Right cardiac atrium (tissue), 5 donors: ENCODE data around the gene RYR2. TPM values are rescaled to one million over a fixed set of nuclear protein-coding genes. Genes with fewer than 3 reads are reported as not detected.

Source experiments
- ATAC-seq, 2 donors: fragments of 200-7000 bp; cut with Tn5 transposase; one replicate each; pipeline versions ENCODE4 v1.8.0 to v1.9.1; 2020; ENCODE audit warnings: moderate library complexity in 2 of 2, mild to moderate bottlenecking in 1 of 2
- DNase-seq, 3 donors: peaks; one replicate each; pipeline ENCODE4 v3.0.0-alpha.2; 2020
- H3K27ac ChIP-seq: one replicate; pipeline ENCODE4 v1.5.1; 2013; ENCODE audit warnings: mild to moderate bottlenecking, low read length, control low read depth, moderate library complexity
- H3K27me3 ChIP-seq: one replicate; pipeline ENCODE4 v1.6.1; 2013; ENCODE audit not compliant: control insufficient read depth, insufficient read depth
- H3K4me1 ChIP-seq: one replicate; pipeline ENCODE4 v1.6.1; 2013; ENCODE audit warnings: low read length; ENCODE audit not compliant: control insufficient read depth, insufficient read depth
- H3K4me3 ChIP-seq: one replicate; pipeline ENCODE4 v1.5.1; 2013; ENCODE audit warnings: low read length, control low read depth
- H3K9me3 ChIP-seq: one replicate; pipeline ENCODE4 v1.6.1; 2013; ENCODE audit warnings: low read length; ENCODE audit not compliant: control insufficient read depth
- WGBS: extraction: QIAGEN DNeasy Blood & Tissue Kit; methylation state at CpG from one replicate; pipeline ENCODE4 v1.1.7; 2013; 5-methylcytosine and 5-hydroxymethylcytosine counted together
- intact Hi-C, 4 donors: fragments of 100-400 bp; cut with DNase I; formaldehyde crosslinking; loops; one replicate each; pipeline versions ENCODE4 v1.11.0 to v1.14.0; 2022 to 2023
- polyA plus RNA-seq: library from polyadenylated mRNA; stranded (reverse); fragments of 200-250 nt; gene quantifications from one replicate; pipeline ENCODE4 v1.2.3, GENCODE V29; 2013
- total RNA-seq, 4 donors: library from RNA; stranded (reverse); fragmentation: NEBNext Ultra II Directional; extraction: Animal tissue kit (Norgen Biotek cat#: 25700); gene quantifications; one replicate each; pipeline ENCODE4 v1.2.1, GENCODE V29; 2021
- donor health status: healthy with polysubstance abuse.
- donor health status: DM: no; HTN: yes; CAD: no.
- donor health status: DM: no; HTN: no; CAD: no.
- donor health status: DM: no; HTN: yes; CAD: no; lungs with severe emphysema.
- donor health status: DM: yes; HTN: yes; CAD: no.

The RYR2 gene
- total and polyA plus RNA-seq, 5 donors, result 166 to 716 (median 487) TPM

- Histone ChIP-seq H3K27ac (no peak overlapping the region), H3K27me3 (no peaks in the 10 kb centered on the region), H3K9me3 (no peaks in the 10 kb centered on the region), H3K4me3 (no peak overlapping the region), H3K4me1 (peaks cover 1% of the 10 kb centered on the region)
- intact Hi-C loops, result loop anchor here in 1 of 4 donors (10.0 kb wide), 1 partner anchor 58 kb away; no protein-coding TSS in a partner anchor
- 75% methylated on average over 4 of the region's 4 CpGs for WGBS
- no peak for ATAC-seq
- DNase-seq, result no peak
These were observed 254.9 kb downstream of the RYR2 start for GRCh38 chr1:237296861-237297260.

- DNase-seq (no peak), ATAC-seq (peak in 1 of 2 donors; percentile 17)
- 71% methylated on average over 7 of the region's 7 CpGs for WGBS
- intact Hi-C loops, result no loop called here
- H3K4me1 ChIP-seq, result peaks cover 1% of the 10 kb centered on the region
- H3K4me3 ChIP-seq, result no peak overlapping the region
- H3K27ac ChIP-seq, result no peak overlapping the region
- H3K9me3 ChIP-seq, result no peaks in the 10 kb centered on the region
- H3K27me3 ChIP-seq, result no peaks in the 10 kb centered on the region
These were observed 258.7 kb downstream of the RYR2 start for GRCh38 chr1:237300642-237301041.

GRCh38 chr1:237303929-237304328 lies 261.9 kb downstream of the RYR2 start:
- H3K4me1 ChIP-seq, result peaks cover 1% of the 10 kb centered on the region
- H3K27ac ChIP-seq, result no peak overlapping the region
- 48% methylated on average over 1 of the region's 1 CpG for WGBS
- no peak for DNase-seq
- no peaks in the 10 kb centered on the region for H3K9me3 ChIP-seq
- ATAC-seq, result peak in 1 of 2 donors; percentile 30
- intact Hi-C loops, result no loop called here
- H3K4me3 ChIP-seq, result no peak overlapping the region
- H3K27me3 ChIP-seq, result no peaks in the 10 kb centered on the region

GRCh38 chr1:237306726-237307125 lies 264.7 kb downstream of the RYR2 start:
- WGBS, result 81% methylated on average over 8 of the region's 8 CpGs
- Histone ChIP-seq H3K27ac (no peak overlapping the region), H3K4me3 (no peak overlapping the region), H3K27me3 (no peaks in the 10 kb centered on the region), H3K9me3 (no peaks in the 10 kb centered on the region), H3K4me1 (no peaks in the 10 kb centered on the region)
- DNase-seq (no peak), ATAC-seq (no peak)
- intact Hi-C loops, result no loop called here

GRCh38 chr1:237309595-237310118 lies 267.7 kb downstream of the RYR2 start:
- 90% methylated on average over 32 of the region's 32 CpGs for WGBS
- no peaks in the 10 kb centered on the region for H3K27me3 ChIP-seq
- no peaks in the 10 kb centered on the region for H3K9me3 ChIP-seq
- H3K4me1 ChIP-seq, result no peaks in the 10 kb centered on the region
- H3K4me3 ChIP-seq, result no peak overlapping the region
- peak; percentile 15 to 61 (median 52) for DNase-seq
- peak; percentile 45 to 57 for ATAC-seq
- no peak overlapping the region for H3K27ac ChIP-seq
- intact Hi-C loops, result no loop called here

GRCh38 chr1:237316352-237316751 lies 274.4 kb downstream of the RYR2 start:
- intact Hi-C loops, result no loop called here
- DNase-seq (no peak), ATAC-seq (no peak)
- Histone ChIP-seq H3K27me3 (no peaks in the 10 kb centered on the region), H3K4me3 (no peak overlapping the region), H3K27ac (no peak overlapping the region), H3K9me3 (no peaks in the 10 kb centered on the region), H3K4me1 (peaks cover 4% of the 10 kb centered on the region)
- WGBS, result 69% methylated on average over 4 of the region's 4 CpGs

GRCh38 chr1:237318748-237319147 lies 276.8 kb downstream of the RYR2 start:
- no peak overlapping the region for H3K4me3 ChIP-seq
- no peak overlapping the region for H3K27ac ChIP-seq
- peaks cover 4% of the 10 kb centered on the region for H3K4me1 ChIP-seq
- intact Hi-C loops, result no loop called here
- WGBS, result 67% methylated on average over 3 of the region's 3 CpGs
- H3K27me3 ChIP-seq, result no peaks in the 10 kb centered on the region
- DNase-seq (no peak), ATAC-seq (no peak)
- H3K9me3 ChIP-seq, result no peaks in the 10 kb centered on the region

GRCh38 chr1:237320890-237321289 lies 278.9 kb downstream of the RYR2 start:
- Histone ChIP-seq H3K4me1 (peaks cover 4% of the 10 kb centered on the region), H3K9me3 (no peaks in the 10 kb centered on the region), H3K27ac (no peak overlapping the region), H3K27me3 (no peaks in the 10 kb centered on the region), H3K4me3 (no peak overlapping the region)
- ATAC-seq, result peak; percentile 10 to 26
- no peak for DNase-seq
- intact Hi-C loops, result no loop called here

- WGBS, result 89% methylated on average over 3 of the region's 3 CpGs
These were observed 282.2 kb downstream of the RYR2 start for GRCh38 chr1:237324226-237324625.

GRCh38 chr1:237327061-237327460 lies 285.1 kb downstream of the RYR2 start:
- DNase-seq, result no peak
- WGBS, result 47% methylated on average over 3 of the region's 3 CpGs
- Histone ChIP-seq H3K4me1 (no peaks in the 10 kb centered on the region), H3K27me3 (no peaks in the 10 kb centered on the region), H3K27ac (no peak overlapping the region), H3K4me3 (no peak overlapping the region), H3K9me3 (no peaks in the 10 kb centered on the region)
- intact Hi-C loops, result no loop called here
- ATAC-seq, result no peak

More at GRCh38 chr1:237324226-237324625, 282.2 kb downstream of the RYR2 start:
- H3K9me3 ChIP-seq, result no peaks in the 10 kb centered on the region
- H3K27me3 ChIP-seq, result no peaks in the 10 kb centered on the region
- H3K27ac ChIP-seq, result no peak overlapping the region
- DNase-seq (no peak), ATAC-seq (no peak)
- intact Hi-C loops, result no loop called here
- H3K4me1 ChIP-seq, result peaks cover 3% of the 10 kb centered on the region
- H3K4me3 ChIP-seq, result no peak overlapping the region

- Histone ChIP-seq H3K4me3 (no peak overlapping the region), H3K27me3 (no peaks in the 10 kb centered on the region), H3K27ac (no peak overlapping the region), H3K4me1 (no peaks in the 10 kb centered on the region), H3K9me3 (no peaks in the 10 kb centered on the region)
- no peak for ATAC-seq
- WGBS, result 70% methylated on average over 3 of the region's 3 CpGs
- intact Hi-C loops, result no loop called here
- DNase-seq, result no peak
These were observed 298.9 kb downstream of the RYR2 start for GRCh38 chr1:237340892-237341291.

GRCh38 chr1:237341391-237341790 lies 299.4 kb downstream of the RYR2 start:
- no peaks in the 10 kb centered on the region for H3K4me1 ChIP-seq
- 70% methylated on average over 3 of the region's 3 CpGs for WGBS
- ATAC-seq (no peak), DNase-seq (no peak)
- no peaks in the 10 kb centered on the region for H3K27me3 ChIP-seq
- no peak overlapping the region for H3K4me3 ChIP-seq
- intact Hi-C loops, result no loop called here
- H3K27ac ChIP-seq, result no peak overlapping the region
- no peaks in the 10 kb centered on the region for H3K9me3 ChIP-seq
